ENCODE measurements around the gene RBFOX2. TPM values are rescaled to one million over a fixed set of nuclear protein-coding genes. Genes with fewer than 3 reads are reported as not detected.

The RBFOX2 gene
- polyA plus RNA-seq, 2 of the 4 experiments (the other 2 are of a cell fraction), result 30.3 to 77.7 TPM

DNA sequence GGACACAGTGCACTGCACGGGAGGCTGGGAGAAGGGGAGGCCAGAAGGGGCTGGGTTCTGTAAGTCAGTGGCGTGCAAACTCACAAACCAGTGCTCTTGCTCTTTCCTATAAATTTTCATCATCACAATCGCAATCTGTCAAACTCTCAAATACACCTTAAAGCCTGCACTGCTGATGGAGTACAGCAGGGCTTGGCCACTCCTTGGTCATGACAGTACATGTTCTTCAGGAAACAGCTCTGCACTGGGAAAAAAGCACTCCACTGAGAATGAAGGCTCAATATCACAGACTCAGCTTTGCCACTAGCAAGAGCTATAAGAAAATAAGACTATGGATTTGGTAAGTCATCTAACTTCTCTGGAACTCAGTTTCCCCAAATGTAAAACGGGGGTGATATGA lies 111.0 kb downstream of the RBFOX2 start:
- no peak overlapping the region for H3K4me2 ChIP-seq
- DNase-seq (ENCODE audit: low read depth in 1 of 2, low spot score in 1 of 2) (no peak), FAIRE-seq (no peak), ATAC-seq (no peak)
- ChIA-PET POLR2A (interaction anchor here (0.6 kb wide), 1 partner anchor 268 kb away, joined by 4 read pairs; no protein-coding TSS in a partner anchor), CTCF (no interaction called here)
- no peak for TF ChIP-seq ZSCAN20 (CRISPR knock-in tag; IDR thresholded peaks at IDR 0.05)
- TF ChIP-seq FOSB (CRISPR knock-in tag; IDR thresholded peaks at IDR 0.05), result no peak
- TF ChIP-seq, protein P1, sequence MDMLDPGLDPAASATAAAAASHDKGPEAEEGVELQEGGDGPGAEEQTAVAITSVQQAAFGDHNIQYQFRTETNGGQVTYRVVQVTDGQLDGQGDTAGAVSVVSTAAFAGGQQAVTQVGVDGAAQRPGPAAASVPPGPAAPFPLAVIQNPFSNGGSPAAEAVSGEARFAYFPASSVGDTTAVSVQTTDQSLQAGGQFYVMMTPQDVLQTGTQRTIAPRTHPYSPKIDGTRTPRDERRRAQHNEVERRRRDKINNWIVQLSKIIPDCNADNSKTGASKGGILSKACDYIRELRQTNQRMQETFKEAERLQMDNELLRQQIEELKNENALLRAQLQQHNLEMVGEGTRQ (IDR thresholded peaks at IDR 0.05), result no peak
- H3K4me3 ChIP-seq, result no peak overlapping the region
- no peaks in the 10 kb centered on the region for H3K9me3 ChIP-seq
- WGBS (ENCODE audit: missing lambda C conversion rate), result 99% methylated on average over 4 of the region's 4 CpGs
- peaks cover 44% of the 10 kb centered on the region for H3K4me1 ChIP-seq
- H3K27ac ChIP-seq, result 0 out of 6 replicates have a peak overlapping the region, but pooled peaks of 1 of the 2 experiments have one; percentile 28

DNA sequence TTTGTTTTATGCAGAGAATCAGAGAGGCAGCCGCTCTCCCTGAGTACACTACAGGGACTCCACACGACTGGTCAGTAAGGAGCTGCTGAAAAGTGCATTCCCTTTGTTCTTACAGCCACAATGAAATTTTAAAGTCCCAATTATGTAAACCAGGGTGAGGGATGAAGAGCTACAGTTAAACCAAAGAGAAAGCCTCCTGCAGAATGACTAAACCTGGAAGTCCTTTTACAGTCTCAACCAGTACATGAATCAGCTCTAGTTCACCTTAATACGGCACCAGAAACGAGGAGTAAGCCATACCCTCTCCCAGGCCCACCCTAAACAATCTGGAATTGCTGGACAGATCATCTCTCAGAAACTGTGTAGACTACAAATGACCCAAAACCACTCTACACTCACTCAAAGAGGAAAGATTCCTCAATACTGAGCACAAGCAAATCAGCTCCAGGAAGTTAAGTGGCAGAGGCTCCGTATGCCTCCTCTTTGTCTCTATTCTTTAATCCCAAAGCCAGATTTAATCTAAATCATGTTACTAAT lies 113.1 kb downstream of the RBFOX2 start:
- ATAC-seq, result peak; percentile 44 to 48; a peak in 4 of 6 replicates
- H3K4me2 ChIP-seq, result peak overlapping the region; percentile 75
- ChIA-PET POLR2A (interaction anchor here (1.0 kb wide), 1 partner anchor 113 kb away, joined by 5 read pairs; the partner anchor contains the start of gene RBFOX2), CTCF (interaction anchor here (1.2 to 1.5 kb wide), 2 partner anchors 9 to 289 kb away, joined by 3 to 8 read pairs; no protein-coding TSS in a partner anchor)
- TF ChIP-seq FOSB (CRISPR knock-in tag; IDR thresholded peaks at IDR 0.05), result no peak
- TF ChIP-seq ZC3H11A (IDR thresholded peaks at IDR 0.05), result no peak
- no peak for TF ChIP-seq KDM5A (IDR thresholded peaks at IDR 0.05)
- no peak for TF ChIP-seq RAD21 (conservative IDR thresholded peaks at IDR 0.05 in 1 of 2, IDR thresholded peaks at IDR 0.05 in 1 of 2)
- no peak for TF ChIP-seq CHD4 (IDR thresholded peaks at IDR 0.05; ENCODE audit: borderline replicate concordance)
- TF ChIP-seq TP53 (CRISPR knock-in tag; IDR thresholded peaks at IDR 0.05), result no peak
- TF ChIP-seq HES2 (IDR thresholded peaks at IDR 0.05), result no peak
- TF ChIP-seq JUNB (IDR thresholded peaks at IDR 0.05), result no peak
- TF ChIP-seq ZNF302 (CRISPR knock-in tag; IDR thresholded peaks at IDR 0.05), result no peak
- no peak for DNase-seq (ENCODE audit: low read depth in 1 of 2, low spot score in 1 of 2)
- no peak for FAIRE-seq
- peak overlapping the region; percentile 53 to 74; a peak in 5 of 6 replicates for H3K27ac ChIP-seq
- H3K9me3 ChIP-seq, result no peaks in the 10 kb centered on the region
- peaks cover 34% of the 10 kb centered on the region for H3K4me1 ChIP-seq
- 49% methylated on average over 5 of the region's 5 CpGs for WGBS (ENCODE audit: missing lambda C conversion rate)
- no peak overlapping the region; the same call in 2 of the 3 replicates for H3K4me3 ChIP-seq

DNA sequence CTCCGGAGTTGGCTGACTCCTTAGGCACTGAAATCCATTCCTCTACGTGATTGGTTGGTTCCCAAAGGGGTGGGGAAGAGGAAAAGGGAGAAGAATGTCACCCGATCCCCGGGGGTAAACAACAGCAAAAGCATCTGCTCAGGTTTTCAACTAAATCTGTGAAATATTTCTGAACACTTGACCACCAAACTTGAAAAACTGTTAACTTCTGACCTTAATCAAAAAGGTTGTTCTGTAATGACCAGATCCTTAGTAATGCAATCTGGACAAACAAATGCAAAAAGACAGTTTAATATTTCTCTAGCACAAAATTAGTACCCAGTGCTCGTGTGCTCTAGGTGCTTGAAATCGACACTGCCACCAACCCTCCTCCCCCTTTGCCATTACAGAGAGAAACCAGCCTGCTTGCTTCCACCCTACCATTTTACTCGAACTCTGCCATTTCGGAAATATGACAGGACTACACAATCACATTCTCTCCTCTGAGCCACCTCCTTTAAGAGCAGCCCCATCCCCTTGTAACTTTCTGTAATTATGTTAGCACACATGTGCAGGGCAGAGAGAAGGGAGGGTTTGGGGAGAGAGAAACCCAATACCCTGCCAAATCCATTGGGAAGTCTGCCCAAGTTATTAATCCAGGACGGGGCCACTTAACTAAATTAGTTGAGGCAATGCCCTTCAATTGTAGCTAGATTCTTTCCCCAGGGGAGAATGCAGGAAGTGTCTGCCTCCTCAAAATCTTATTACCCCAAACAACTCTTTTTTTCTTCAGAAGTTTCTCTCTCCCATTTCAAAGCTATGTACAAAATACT lies 113.8 kb downstream of the RBFOX2 start:
- no peak for FAIRE-seq
- Histone ChIP-seq H3K27ac (peak overlapping the region; percentile 53 to 74), H3K4me1 (peaks cover 41% of the 10 kb centered on the region), H3K9me3 (no peaks in the 10 kb centered on the region), H3K4me2 (peak overlapping the region; percentile 75), H3K4me3 (peak overlapping the region; percentile 34)
- peak; percentile 98 for ATAC-seq
- no peak for TF ChIP-seq NPAS2 (CRISPR knock-in tag; IDR thresholded peaks at IDR 0.05; ENCODE audit: borderline replicate concordance)
- TF ChIP-seq ZSCAN20 (CRISPR knock-in tag; IDR thresholded peaks at IDR 0.05), result no peak
- no peak for TF ChIP-seq RAD21 (conservative IDR thresholded peaks at IDR 0.05 in 1 of 2, IDR thresholded peaks at IDR 0.05 in 1 of 2)
- TF ChIP-seq CEBPB (IDR thresholded peaks at IDR 0.05), result no peak
- TF ChIP-seq, protein P2, sequence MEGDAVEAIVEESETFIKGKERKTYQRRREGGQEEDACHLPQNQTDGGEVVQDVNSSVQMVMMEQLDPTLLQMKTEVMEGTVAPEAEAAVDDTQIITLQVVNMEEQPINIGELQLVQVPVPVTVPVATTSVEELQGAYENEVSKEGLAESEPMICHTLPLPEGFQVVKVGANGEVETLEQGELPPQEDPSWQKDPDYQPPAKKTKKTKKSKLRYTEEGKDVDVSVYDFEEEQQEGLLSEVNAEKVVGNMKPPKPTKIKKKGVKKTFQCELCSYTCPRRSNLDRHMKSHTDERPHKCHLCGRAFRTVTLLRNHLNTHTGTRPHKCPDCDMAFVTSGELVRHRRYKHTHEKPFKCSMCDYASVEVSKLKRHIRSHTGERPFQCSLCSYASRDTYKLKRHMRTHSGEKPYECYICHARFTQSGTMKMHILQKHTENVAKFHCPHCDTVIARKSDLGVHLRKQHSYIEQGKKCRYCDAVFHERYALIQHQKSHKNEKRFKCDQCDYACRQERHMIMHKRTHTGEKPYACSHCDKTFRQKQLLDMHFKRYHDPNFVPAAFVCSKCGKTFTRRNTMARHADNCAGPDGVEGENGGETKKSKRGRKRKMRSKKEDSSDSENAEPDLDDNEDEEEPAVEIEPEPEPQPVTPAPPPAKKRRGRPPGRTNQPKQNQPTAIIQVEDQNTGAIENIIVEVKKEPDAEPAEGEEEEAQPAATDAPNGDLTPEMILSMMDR (IDR thresholded peaks at IDR 0.05), result no peak
- no peak for TF ChIP-seq ELK1 (IDR thresholded peaks at IDR 0.05; ENCODE audit: low read depth, low read length)
- TF ChIP-seq HOXA7 (CRISPR knock-in tag; IDR thresholded peaks at IDR 0.05), result no peak
- no peak for TF ChIP-seq EP300 (IDR thresholded peaks at IDR 0.05)
- TF ChIP-seq, protein P3, sequence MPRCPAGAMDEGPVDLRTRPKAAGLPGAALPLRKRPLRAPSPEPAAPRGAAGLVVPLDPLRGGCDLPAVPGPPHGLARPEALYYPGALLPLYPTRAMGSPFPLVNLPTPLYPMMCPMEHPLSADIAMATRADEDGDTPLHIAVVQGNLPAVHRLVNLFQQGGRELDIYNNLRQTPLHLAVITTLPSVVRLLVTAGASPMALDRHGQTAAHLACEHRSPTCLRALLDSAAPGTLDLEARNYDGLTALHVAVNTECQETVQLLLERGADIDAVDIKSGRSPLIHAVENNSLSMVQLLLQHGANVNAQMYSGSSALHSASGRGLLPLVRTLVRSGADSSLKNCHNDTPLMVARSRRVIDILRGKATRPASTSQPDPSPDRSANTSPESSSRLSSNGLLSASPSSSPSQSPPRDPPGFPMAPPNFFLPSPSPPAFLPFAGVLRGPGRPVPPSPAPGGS (IDR thresholded peaks at IDR 0.05), result no peak
- no peak for TF ChIP-seq BHLHE40 (IDR thresholded peaks at IDR 0.05; ENCODE audit: low read depth, low read length)
- no peak for TF ChIP-seq MAFK (IDR thresholded peaks at IDR 0.05; ENCODE audit: partially characterized antibody)
- peak; percentile 48 to 83 for DNase-seq (ENCODE audit: low read depth in 1 of 2, low spot score in 1 of 2)
- POLR2A ChIA-PET, result interaction anchor here (0.6 to 1.0 kb wide), 2 partner anchors 114 to 209 kb away, joined by 5 to 7 read pairs; partner anchors contain the start of gene RBFOX2
- CTCF ChIA-PET, result interaction anchor here (0.8 to 1.5 kb wide), 3 partner anchors 10 to 288 kb away, joined by 3 to 8 read pairs (median 4); no protein-coding TSS in a partner anchor
- WGBS (ENCODE audit: missing lambda C conversion rate), result 7% methylated on average over 9 of the region's 9 CpGs
